Liver (tissue), 3 donors: ENCODE data around the gene SNRPA.

Experiments used
- FOXA1 ChIP-seq: IDR thresholded peaks from 2 replicates; pipeline ENCODE4 v1.6.1; 2016; ENCODE audit warnings: antibody characterized with exemption
- RXRA ChIP-seq, 2 donors: IDR thresholded peaks; 2 replicates each; pipeline ENCODE4 v1.6.1; 2017 to 2018; ENCODE audit warnings: antibody characterized with exemption in 2 of 2, mild to moderate bottlenecking in 1 of 2
- SP1 ChIP-seq: IDR thresholded peaks from 2 replicates; pipeline ENCODE4 v1.6.1; 2018; ENCODE audit warnings: antibody characterized with exemption, mild to moderate bottlenecking
- TF ChIP-seq, protein P1 (sequence below): fragments of 150-350 bp; IDR thresholded peaks from 2 replicates; pipeline ENCODE4 v1.5.1; 2017; ENCODE audit warnings: improper control_type of control experiment, low read depth, low read length; ENCODE audit not compliant: missing input control
- TF ChIP-seq, protein P2 (sequence below): IDR thresholded peaks from 2 replicates; pipeline ENCODE4 v1.6.1; 2016; ENCODE audit warnings: antibody characterized with exemption, mild to moderate bottlenecking
- TF ChIP-seq, protein P3 (sequence below): IDR thresholded peaks from 2 replicates; pipeline ENCODE4 v1.6.1; 2016; ENCODE audit warnings: antibody characterized with exemption
- donor health status: healthy.
- donor health status: healthy.

DNA sequence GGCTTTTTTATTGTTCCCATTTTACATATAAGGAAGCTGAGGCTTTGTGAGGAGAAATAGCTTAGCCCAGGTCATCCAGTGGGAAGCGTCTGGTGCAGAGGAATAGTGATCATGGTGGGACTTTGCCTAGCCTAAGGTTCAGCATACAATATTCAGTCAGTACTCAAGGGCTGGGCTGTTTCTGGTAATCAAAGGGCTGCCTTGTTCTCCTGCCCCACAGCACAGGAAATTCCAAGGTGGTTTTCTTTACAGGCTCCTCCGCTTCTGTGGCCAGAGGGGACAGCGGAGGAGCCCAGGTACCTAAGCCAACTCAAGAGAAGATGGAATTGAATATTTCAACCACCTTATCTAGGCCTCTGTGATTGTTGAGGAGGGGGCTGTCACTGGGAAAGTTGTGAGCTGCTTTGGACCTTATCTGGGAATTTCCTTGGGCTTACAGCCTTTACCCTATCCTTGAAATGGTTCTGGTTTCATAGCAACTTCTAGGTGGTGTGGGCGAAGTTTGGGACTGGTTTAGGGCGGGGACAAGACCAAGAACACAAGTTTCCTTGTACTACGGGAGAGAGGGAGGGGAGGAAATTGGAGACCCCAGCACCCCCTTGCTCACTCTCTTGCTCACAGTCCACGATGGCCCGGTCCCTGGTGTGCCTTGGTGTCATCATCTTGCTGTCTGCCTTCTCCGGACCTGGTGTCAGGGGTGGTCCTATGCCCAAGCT, 24.1 kb downstream of the SNRPA start, which contains the start of gene MIA:
- TF ChIP-seq SP1 (no peak), FOXA1 (no peak), RXRA (IDR thresholded peaks at IDR 0.05) (no peak)
- TF ChIP-seq, protein P1, sequence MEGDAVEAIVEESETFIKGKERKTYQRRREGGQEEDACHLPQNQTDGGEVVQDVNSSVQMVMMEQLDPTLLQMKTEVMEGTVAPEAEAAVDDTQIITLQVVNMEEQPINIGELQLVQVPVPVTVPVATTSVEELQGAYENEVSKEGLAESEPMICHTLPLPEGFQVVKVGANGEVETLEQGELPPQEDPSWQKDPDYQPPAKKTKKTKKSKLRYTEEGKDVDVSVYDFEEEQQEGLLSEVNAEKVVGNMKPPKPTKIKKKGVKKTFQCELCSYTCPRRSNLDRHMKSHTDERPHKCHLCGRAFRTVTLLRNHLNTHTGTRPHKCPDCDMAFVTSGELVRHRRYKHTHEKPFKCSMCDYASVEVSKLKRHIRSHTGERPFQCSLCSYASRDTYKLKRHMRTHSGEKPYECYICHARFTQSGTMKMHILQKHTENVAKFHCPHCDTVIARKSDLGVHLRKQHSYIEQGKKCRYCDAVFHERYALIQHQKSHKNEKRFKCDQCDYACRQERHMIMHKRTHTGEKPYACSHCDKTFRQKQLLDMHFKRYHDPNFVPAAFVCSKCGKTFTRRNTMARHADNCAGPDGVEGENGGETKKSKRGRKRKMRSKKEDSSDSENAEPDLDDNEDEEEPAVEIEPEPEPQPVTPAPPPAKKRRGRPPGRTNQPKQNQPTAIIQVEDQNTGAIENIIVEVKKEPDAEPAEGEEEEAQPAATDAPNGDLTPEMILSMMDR: no peak
- TF ChIP-seq, protein P2, sequence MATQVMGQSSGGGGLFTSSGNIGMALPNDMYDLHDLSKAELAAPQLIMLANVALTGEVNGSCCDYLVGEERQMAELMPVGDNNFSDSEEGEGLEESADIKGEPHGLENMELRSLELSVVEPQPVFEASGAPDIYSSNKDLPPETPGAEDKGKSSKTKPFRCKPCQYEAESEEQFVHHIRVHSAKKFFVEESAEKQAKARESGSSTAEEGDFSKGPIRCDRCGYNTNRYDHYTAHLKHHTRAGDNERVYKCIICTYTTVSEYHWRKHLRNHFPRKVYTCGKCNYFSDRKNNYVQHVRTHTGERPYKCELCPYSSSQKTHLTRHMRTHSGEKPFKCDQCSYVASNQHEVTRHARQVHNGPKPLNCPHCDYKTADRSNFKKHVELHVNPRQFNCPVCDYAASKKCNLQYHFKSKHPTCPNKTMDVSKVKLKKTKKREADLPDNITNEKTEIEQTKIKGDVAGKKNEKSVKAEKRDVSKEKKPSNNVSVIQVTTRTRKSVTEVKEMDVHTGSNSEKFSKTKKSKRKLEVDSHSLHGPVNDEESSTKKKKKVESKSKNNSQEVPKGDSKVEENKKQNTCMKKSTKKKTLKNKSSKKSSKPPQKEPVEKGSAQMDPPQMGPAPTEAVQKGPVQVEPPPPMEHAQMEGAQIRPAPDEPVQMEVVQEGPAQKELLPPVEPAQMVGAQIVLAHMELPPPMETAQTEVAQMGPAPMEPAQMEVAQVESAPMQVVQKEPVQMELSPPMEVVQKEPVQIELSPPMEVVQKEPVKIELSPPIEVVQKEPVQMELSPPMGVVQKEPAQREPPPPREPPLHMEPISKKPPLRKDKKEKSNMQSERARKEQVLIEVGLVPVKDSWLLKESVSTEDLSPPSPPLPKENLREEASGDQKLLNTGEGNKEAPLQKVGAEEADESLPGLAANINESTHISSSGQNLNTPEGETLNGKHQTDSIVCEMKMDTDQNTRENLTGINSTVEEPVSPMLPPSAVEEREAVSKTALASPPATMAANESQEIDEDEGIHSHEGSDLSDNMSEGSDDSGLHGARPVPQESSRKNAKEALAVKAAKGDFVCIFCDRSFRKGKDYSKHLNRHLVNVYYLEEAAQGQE: no peak
- TF ChIP-seq, protein P3, sequence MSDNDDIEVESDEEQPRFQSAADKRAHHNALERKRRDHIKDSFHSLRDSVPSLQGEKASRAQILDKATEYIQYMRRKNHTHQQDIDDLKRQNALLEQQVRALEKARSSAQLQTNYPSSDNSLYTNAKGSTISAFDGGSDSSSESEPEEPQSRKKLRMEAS: no peak
